Body of pancreas (tissue), 4 donors: ENCODE measurements around the gene P2RX7. TPM values are rescaled to one million over a fixed set of nuclear protein-coding genes. Genes with fewer than 3 reads are reported as not detected.

Experiments
- ATAC-seq: fragments of 150-250 bp; one replicate; pipeline ENCODE4 v1.9.1; 2016
- DNase-seq, 4 donors: peaks; one replicate each; pipeline ENCODE4 v3.0.0-alpha.2; 2019
- H3K27ac ChIP-seq, 4 donors: fragments of 200-600 bp; sonication (generic); 1 replicate in 3 of 4; 2 replicates in 1 of 4; pipeline versions ENCODE4 v1.5.1 to v1.6.1; 2016 to 2019; ENCODE audit warnings: mild to moderate bottlenecking in 1 of 4, mixed read lengths in 1 of 4, moderate library complexity in 1 of 4
- H3K27me3 ChIP-seq, 2 donors: fragments of 200-600 bp; sonication (generic); one replicate each; pipeline ENCODE4 v1.6.0; 2016; ENCODE audit warnings: mild to moderate bottlenecking in 1 of 2
- H3K36me3 ChIP-seq, 2 donors: fragments of 200-600 bp; sonication (generic); replicated peaks in 1 of 2; 2 replicates each; pipeline ENCODE4 v1.5.1; 2016; ENCODE audit warnings: low read depth in 2 of 2; ENCODE audit not compliant: insufficient read depth in 1 of 2
- H3K4me1 ChIP-seq: fragments of 200-600 bp; sonication (generic); one replicate; pipeline ENCODE4 v1.6.0; 2016
- H3K4me3 ChIP-seq, 2 donors: fragments of 200-600 bp; sonication (generic); 1 replicate in 1 of 2; 2 replicates in 1 of 2; pipeline ENCODE4 v1.5.1; 2016 to 2019
- H3K9me3 ChIP-seq, 3 donors: fragments of 200-600 bp; sonication (generic); 1 replicate in 2 of 3; 2 replicates in 1 of 3; pipeline ENCODE4 v1.5.1; 2016
- POLR2A ChIP-seq, 3 donors: fragments of 450-650 bp; IDR thresholded peaks; one replicate each; pipeline ENCODE4 v1.6.1; 2016; ENCODE audit warnings: antibody characterized with exemption in 3 of 3, mild to moderate bottlenecking in 2 of 3
- WGBS, 2 donors: methylation state at CpG; one replicate each; pipeline ENCODE4 v1.1.5; 2017; 5-methylcytosine and 5-hydroxymethylcytosine counted together
- intact Hi-C: fragments of 100-400 bp; cut with DNase I; formaldehyde crosslinking; loops from one replicate; pipeline ENCODE4 v1.15.1; 2023
- total RNA-seq, 2 donors: library from RNA; depleted of rRNA; stranded (reverse); fragments of >200 nt; gene quantifications; one replicate each; pipeline ENCODE4 v1.1.0, GENCODE V29; 2016
- TF ChIP-seq, protein P1 (sequence below), 7 experiments: fragments of 450-650 bp in 4 of 7; fragments of 200-600 bp in 3 of 7; sonication (generic) in 3 of 7; IDR thresholded peaks; one replicate each; pipeline ENCODE4 v1.5.1; 2016 to 2019; ENCODE audit warnings: antibody characterized with exemption in 7 of 7

Gene P2RX7
- total RNA-seq, 2 donors from 2014 or later = 1.0 to 1.6 TPM

DNA sequence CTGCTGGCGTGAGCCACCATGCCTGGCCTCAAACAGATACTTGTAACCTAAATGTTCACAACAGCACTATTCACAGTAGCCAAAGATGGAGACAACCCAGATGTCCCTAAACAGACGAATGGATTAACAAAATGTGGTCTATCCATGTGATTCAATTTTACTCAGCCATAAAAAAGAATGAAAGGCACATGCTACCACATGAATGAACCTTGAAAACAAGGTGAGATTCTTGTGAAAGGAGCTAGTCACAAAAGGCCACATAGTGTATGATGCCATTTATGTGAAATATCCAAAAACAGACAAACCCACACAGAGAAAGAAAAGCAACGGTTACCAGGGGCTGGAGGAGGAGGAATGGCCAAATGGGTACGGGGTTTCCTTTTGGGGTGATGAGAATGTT is 19.6 kb upstream of the P2RX7 start:
- TF ChIP-seq, protein P1, sequence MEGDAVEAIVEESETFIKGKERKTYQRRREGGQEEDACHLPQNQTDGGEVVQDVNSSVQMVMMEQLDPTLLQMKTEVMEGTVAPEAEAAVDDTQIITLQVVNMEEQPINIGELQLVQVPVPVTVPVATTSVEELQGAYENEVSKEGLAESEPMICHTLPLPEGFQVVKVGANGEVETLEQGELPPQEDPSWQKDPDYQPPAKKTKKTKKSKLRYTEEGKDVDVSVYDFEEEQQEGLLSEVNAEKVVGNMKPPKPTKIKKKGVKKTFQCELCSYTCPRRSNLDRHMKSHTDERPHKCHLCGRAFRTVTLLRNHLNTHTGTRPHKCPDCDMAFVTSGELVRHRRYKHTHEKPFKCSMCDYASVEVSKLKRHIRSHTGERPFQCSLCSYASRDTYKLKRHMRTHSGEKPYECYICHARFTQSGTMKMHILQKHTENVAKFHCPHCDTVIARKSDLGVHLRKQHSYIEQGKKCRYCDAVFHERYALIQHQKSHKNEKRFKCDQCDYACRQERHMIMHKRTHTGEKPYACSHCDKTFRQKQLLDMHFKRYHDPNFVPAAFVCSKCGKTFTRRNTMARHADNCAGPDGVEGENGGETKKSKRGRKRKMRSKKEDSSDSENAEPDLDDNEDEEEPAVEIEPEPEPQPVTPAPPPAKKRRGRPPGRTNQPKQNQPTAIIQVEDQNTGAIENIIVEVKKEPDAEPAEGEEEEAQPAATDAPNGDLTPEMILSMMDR (IDR thresholded peaks at IDR 0.05) = no peak
- TF ChIP-seq POLR2A (IDR thresholded peaks at IDR 0.05) = no peak
- DNase-seq (no peak), ATAC-seq (no peak)
- Histone ChIP-seq H3K4me1 (peaks cover 18% of the 10 kb centered on the region), H3K36me3 (no peaks in the 10 kb centered on the region), H3K27me3 (no peaks in the 10 kb centered on the region), H3K27ac (no peak overlapping the region), H3K4me3 (no peak overlapping the region), H3K9me3 (no peaks in the 10 kb centered on the region)
- intact Hi-C loops = no loop called here
- 61 to 64% methylated on average over 4 of the region's 4 CpGs for WGBS, 2 donors

DNA sequence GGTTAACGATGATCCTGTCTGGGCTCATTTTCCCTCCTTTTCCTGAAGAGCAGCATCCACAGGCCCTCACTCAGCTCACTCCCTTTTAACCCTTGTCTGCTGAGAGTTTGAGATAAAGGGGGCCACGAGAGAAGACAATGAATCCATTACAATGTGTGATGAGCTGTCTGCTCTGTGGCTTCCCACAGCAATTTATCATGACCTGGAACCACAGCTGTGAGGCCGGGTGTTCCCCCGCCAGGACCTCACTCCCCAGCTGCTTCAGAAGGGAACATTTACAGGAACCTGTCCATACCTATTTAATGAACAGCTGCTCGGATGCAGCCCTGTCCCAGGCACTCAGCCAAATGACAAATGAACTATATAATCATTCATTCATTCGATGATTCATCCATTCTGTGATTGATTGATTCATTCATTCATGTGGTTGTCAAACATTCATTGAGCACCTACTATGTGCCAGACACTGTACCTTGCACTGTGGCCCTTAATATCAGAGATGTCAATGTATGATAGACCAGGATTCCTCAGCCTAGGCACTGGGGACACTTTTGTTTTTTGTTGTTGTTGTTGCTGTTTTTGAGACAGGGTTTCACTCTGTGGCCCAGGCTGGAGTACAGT is 18.5 kb upstream of the P2RX7 start:
- TF ChIP-seq POLR2A (IDR thresholded peaks at IDR 0.05) = no peak
- TF ChIP-seq, protein P1 (IDR thresholded peaks at IDR 0.05) = no peak
- Histone ChIP-seq H3K36me3 (no peaks in the 10 kb centered on the region), H3K4me1 (peaks cover 20% of the 10 kb centered on the region), H3K4me3 (no peak overlapping the region), H3K9me3 (no peaks in the 10 kb centered on the region), H3K27me3 (no peaks in the 10 kb centered on the region), H3K27ac (no peak overlapping the region)
- DNase-seq (no peak), ATAC-seq (no peak)
- WGBS, 2 donors = 34 to 44% methylated on average over 6 of the region's 6 CpGs
- intact Hi-C loops = no loop called here

DNA sequence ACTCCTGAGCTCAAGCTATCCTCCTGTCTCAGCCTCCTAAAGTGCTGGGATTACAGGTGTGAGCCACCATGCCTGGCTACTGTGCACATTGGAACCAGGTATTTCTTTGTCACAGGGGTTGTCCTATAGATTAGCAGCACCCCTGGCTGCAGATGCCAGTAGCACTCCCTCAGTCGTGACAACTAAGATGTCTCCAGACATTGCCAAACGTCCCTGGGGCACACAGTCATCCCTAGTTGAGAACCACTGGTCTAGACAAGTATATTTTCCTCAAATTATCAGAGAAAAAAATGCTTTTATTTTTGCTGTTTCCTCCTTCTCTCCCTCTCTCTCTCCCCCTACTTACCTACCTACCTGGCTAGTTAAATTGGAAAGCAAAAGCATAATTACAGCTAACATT is 17.9 kb upstream of the P2RX7 start:
- H3K27ac ChIP-seq = no peak overlapping the region
- no peak overlapping the region for H3K4me3 ChIP-seq
- TF ChIP-seq, protein P1 (IDR thresholded peaks at IDR 0.05) = no peak
- no peak for TF ChIP-seq POLR2A (IDR thresholded peaks at IDR 0.05)
- H3K4me1 ChIP-seq = peaks cover 20% of the 10 kb centered on the region
- ATAC-seq (no peak), DNase-seq (no peak)
- H3K9me3 ChIP-seq = no peaks in the 10 kb centered on the region
- WGBS, 2 donors = 59 to 62% methylated on average over 2 of the region's 2 CpGs
- H3K36me3 ChIP-seq = no peaks in the 10 kb centered on the region
- no peaks in the 10 kb centered on the region for H3K27me3 ChIP-seq
- intact Hi-C loops = no loop called here

DNA sequence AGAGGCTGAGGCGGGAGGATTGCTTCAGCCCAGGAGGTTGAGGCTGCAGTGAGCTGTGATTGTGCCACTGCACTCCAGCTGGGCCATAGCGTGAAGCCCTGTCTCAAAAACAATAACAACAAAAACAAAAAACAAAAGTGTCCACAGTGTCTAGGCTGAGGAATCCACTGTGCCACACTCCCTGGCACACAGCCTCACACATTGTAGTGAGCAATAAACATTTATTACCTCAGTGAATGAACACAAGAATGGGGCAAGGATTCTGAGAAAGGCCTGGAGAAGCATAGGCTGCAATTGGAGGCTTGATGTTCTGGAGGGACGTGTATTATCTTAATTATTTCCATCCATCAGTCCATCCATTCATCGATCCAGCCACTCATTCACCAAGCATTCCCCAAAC is 17.1 kb upstream of the P2RX7 start:
- 85 to 89% methylated on average over 4 of the region's 4 CpGs for WGBS, 2 donors
- no peaks in the 10 kb centered on the region for H3K36me3 ChIP-seq
- intact Hi-C loops = no loop called here
- ATAC-seq (no peak), DNase-seq (no peak)
- TF ChIP-seq POLR2A (IDR thresholded peaks at IDR 0.05) = no peak
- TF ChIP-seq, protein P1 (IDR thresholded peaks at IDR 0.05) = no peak
- H3K9me3 ChIP-seq = no peaks in the 10 kb centered on the region
- H3K27ac ChIP-seq = no peak overlapping the region
- no peak overlapping the region for H3K4me3 ChIP-seq
- H3K4me1 ChIP-seq = peaks cover 20% of the 10 kb centered on the region
- H3K27me3 ChIP-seq = no peaks in the 10 kb centered on the region
